HL-60 (cell line): ENCODE measurements around the gene TNFRSF8.

Experiments used
- DNase-seq, 2 experiments: peaks; one replicate each; pipeline ENCODE4 v3.0.0-alpha.2; 2010 to 2020; ENCODE audit warnings: low read depth in 1 of 2, low spot score in 1 of 2
- H3K27ac ChIP-seq: fragments of 250-450 bp; sonication (Bioruptor Pico); replicated peaks from 2 replicates; pipeline ENCODE4 v1.5.1; 2020; ENCODE audit warnings: mild to moderate bottlenecking, moderate library complexity
- H3K27me3 ChIP-seq: fragments of 250-450 bp; sonication (Bioruptor Pico); 2 replicates; pipeline ENCODE4 v1.5.1; 2021; ENCODE audit warnings: mild to moderate bottlenecking, moderate library complexity; ENCODE audit not compliant: insufficient read depth, poor library complexity, severe bottlenecking
- H3K4me3 ChIP-seq: replicated peaks from 2 replicates; pipeline ENCODE4 v1.5.1; 2011; ENCODE audit warnings: mild to moderate bottlenecking, control low read depth, low read length; ENCODE audit not compliant: insufficient read depth
- CTCF ChIP-seq: IDR thresholded peaks from one replicate; pipeline ENCODE4 v1.5.1; 2011; ENCODE audit warnings: low read length, control low read depth, inconsistent platforms; ENCODE audit not compliant: insufficient read depth
- GABPA ChIP-seq: IDR thresholded peaks from 2 replicates; pipeline ENCODE4 v1.6.1; 2012; ENCODE audit warnings: low read depth
- POLR2AphosphoS5 ChIP-seq: IDR thresholded peaks from 2 replicates; pipeline ENCODE4 v1.6.1; 2012; ENCODE audit warnings: low read depth
- REST ChIP-seq: IDR thresholded peaks from 2 replicates; pipeline ENCODE4 v1.6.1; 2012; ENCODE audit warnings: low read depth; ENCODE audit not compliant: insufficient replicate concordance
- SPI1 ChIP-seq: IDR thresholded peaks from 2 replicates; pipeline ENCODE4 v1.6.1; 2012; ENCODE audit warnings: low read depth, mild to moderate bottlenecking, borderline replicate concordance

The TNFRSF8 gene

GRCh38 chr1:12091191-12091590 lies 28.1 kb downstream of the TNFRSF8 start:
- TF ChIP-seq SPI1 (no peak), REST (no peak), CTCF (no peak), GABPA (no peak), POLR2AphosphoS5 (no peak)
- no peak for DNase-seq
- Histone ChIP-seq H3K27ac (no peak overlapping the region), H3K4me3 (no peak overlapping the region), H3K27me3 (no peaks in the 10 kb centered on the region)

GRCh38 chr1:12094180-12094579 lies 31.1 kb downstream of the TNFRSF8 start:
- no peak for DNase-seq
- H3K27me3 ChIP-seq, result no peaks in the 10 kb centered on the region
- no peak overlapping the region for H3K27ac ChIP-seq
- TF ChIP-seq REST, result no peak
- no peak for TF ChIP-seq POLR2AphosphoS5
- no peak for TF ChIP-seq CTCF
- TF ChIP-seq GABPA, result no peak
- no peak for TF ChIP-seq SPI1
- no peak overlapping the region for H3K4me3 ChIP-seq

GRCh38 chr1:12095452-12096263 lies 32.6 kb downstream of the TNFRSF8 start:
- DNase-seq, result no peak
- no peak for TF ChIP-seq REST
- no peaks in the 10 kb centered on the region for H3K27me3 ChIP-seq
- no peak overlapping the region for H3K4me3 ChIP-seq
- no peak overlapping the region for H3K27ac ChIP-seq
